ENCODE results near the gene KIF22. TPM values are rescaled to one million over a fixed set of nuclear protein-coding genes. Genes with fewer than 3 reads are reported as not detected.

Gene KIF22
- total and polyA plus RNA-seq, 2 donors (not counting 1 experiment from before 2014, with no cell fraction given): 12.3 to 17.7 TPM

GRCh38 chr16:29809850-29810698 lies 19.5 kb downstream of the KIF22 start:
- peaks cover 12% of the 10 kb centered on the region for H3K36me3 ChIP-seq (ENCODE audit: control insufficient read depth, insufficient read depth, low read length)
- H3K4me3 ChIP-seq (replicated peaks in 1 of 4; ENCODE audit: control extremely low read depth in 1 of 4, insufficient read depth in 1 of 4, low read depth in 3 of 4, low read length in 4 of 4): peak overlapping the region in 1 of 4 experiments; percentile 27
- no peaks in the 10 kb centered on the region for H4K20me1 ChIP-seq (ENCODE audit: control insufficient read depth, extremely low read depth, insufficient read depth, low read length)
- no peaks in the 10 kb centered on the region for H3K27me3 ChIP-seq (ENCODE audit: control insufficient read depth, insufficient read depth, low read length)
- no peak overlapping the region for H3K9ac ChIP-seq (ENCODE audit: insufficient read depth, low read length)
- peaks cover 37% of the 10 kb centered on the region for H3K4me1 ChIP-seq (ENCODE audit: control insufficient read depth, extremely low read depth, insufficient read depth, low read length)
- TF ChIP-seq EZH2 (IDR thresholded peaks at IDR 0.05; ENCODE audit: low read length, missing control alignments): no peak
- no peak for TF ChIP-seq CTCF (conservative IDR thresholded peaks at IDR 0.05 in 1 of 2, IDR thresholded peaks at IDR 0.05 in 1 of 2; ENCODE audit: low read depth in 1 of 2, low read length in 2 of 2)
- H3K9me3 ChIP-seq (ENCODE audit: control insufficient read depth, insufficient read depth, low read depth, low read length): no peaks in the 10 kb centered on the region
- no peak overlapping the region for H2AFZ ChIP-seq (ENCODE audit: low read length)
- H3K79me2 ChIP-seq (ENCODE audit: control insufficient read depth, insufficient read depth, low read length): peaks cover 33% of the 10 kb centered on the region
- peak overlapping the region; percentile 75 for H3K4me2 ChIP-seq (ENCODE audit: extremely low read depth, insufficient read depth, low read length)
- H3K27ac ChIP-seq (ENCODE audit: insufficient read depth, low read length): peak overlapping the region; percentile 78
- no peak for DNase-seq (ENCODE audit: low read depth in 2 of 2)

- Histone ChIP-seq H3K9me3 (ENCODE audit: control insufficient read depth, insufficient read depth, low read depth, low read length) (no peaks in the 10 kb centered on the region), H3K4me2 (ENCODE audit: extremely low read depth, insufficient read depth, low read length) (peak overlapping the region; percentile 75), H3K4me3 (replicated peaks in 1 of 4; ENCODE audit: control extremely low read depth in 1 of 4, insufficient read depth in 1 of 4, low read depth in 3 of 4, low read length in 4 of 4) (peak overlapping the region in 1 of 4 experiments; percentile 77), H4K20me1 (ENCODE audit: control insufficient read depth, extremely low read depth, insufficient read depth, low read length) (no peaks in the 10 kb centered on the region), H3K36me3 (ENCODE audit: control insufficient read depth, insufficient read depth, low read length) (peaks cover 12% of the 10 kb centered on the region), H3K4me1 (ENCODE audit: control insufficient read depth, extremely low read depth, insufficient read depth, low read length) (peaks cover 42% of the 10 kb centered on the region), H3K27ac (ENCODE audit: insufficient read depth, low read length) (peak overlapping the region; percentile 78), H3K9ac (ENCODE audit: insufficient read depth, low read length) (peak overlapping the region; percentile 7), H3K27me3 (ENCODE audit: control insufficient read depth, insufficient read depth, low read length) (no peaks in the 10 kb centered on the region), H2AFZ (ENCODE audit: low read length) (no peak overlapping the region), H3K79me2 (ENCODE audit: control insufficient read depth, insufficient read depth, low read length) (peaks cover 33% of the 10 kb centered on the region)
- TF ChIP-seq CTCF (conservative IDR thresholded peaks at IDR 0.05 in 1 of 2, IDR thresholded peaks at IDR 0.05 in 1 of 2; ENCODE audit: low read depth in 1 of 2, low read length in 2 of 2) (no peak), EZH2 (IDR thresholded peaks at IDR 0.05; ENCODE audit: low read length, missing control alignments) (no peak)
- DNase-seq (ENCODE audit: low read depth in 2 of 2): no peak
Observed at GRCh38 chr16:29810699-29811169, 20.2 kb downstream of the KIF22 start.

GRCh38 chr16:29811170-29811895 lies 20.8 kb downstream of the KIF22 start:
- no peak overlapping the region for H2AFZ ChIP-seq (ENCODE audit: low read length)

More at GRCh38 chr16:29811170-29811895, 20.8 kb downstream of the KIF22 start:
- Histone ChIP-seq H3K27ac (ENCODE audit: insufficient read depth, low read length) (peak overlapping the region; percentile 78), H3K9ac (ENCODE audit: insufficient read depth, low read length) (peak overlapping the region; percentile 53), H4K20me1 (ENCODE audit: control insufficient read depth, extremely low read depth, insufficient read depth, low read length) (no peaks in the 10 kb centered on the region), H3K4me3 (replicated peaks in 1 of 4; ENCODE audit: control extremely low read depth in 1 of 4, insufficient read depth in 1 of 4, low read depth in 3 of 4, low read length in 4 of 4) (peak overlapping the region; percentile 38 to 77 (median 61)), H3K4me2 (ENCODE audit: extremely low read depth, insufficient read depth, low read length) (peak overlapping the region; percentile 97), H3K36me3 (ENCODE audit: control insufficient read depth, insufficient read depth, low read length) (peaks cover 12% of the 10 kb centered on the region), H3K9me3 (ENCODE audit: control insufficient read depth, insufficient read depth, low read depth, low read length) (no peaks in the 10 kb centered on the region), H3K4me1 (ENCODE audit: control insufficient read depth, extremely low read depth, insufficient read depth, low read length) (peaks cover 42% of the 10 kb centered on the region), H3K27me3 (ENCODE audit: control insufficient read depth, insufficient read depth, low read length) (no peaks in the 10 kb centered on the region), H3K79me2 (ENCODE audit: control insufficient read depth, insufficient read depth, low read length) (peaks cover 33% of the 10 kb centered on the region)
- DNase-seq (ENCODE audit: low read depth in 2 of 2): peak; percentile 98
- TF ChIP-seq EZH2 (IDR thresholded peaks at IDR 0.05; ENCODE audit: low read length, missing control alignments) (no peak), CTCF (conservative IDR thresholded peaks at IDR 0.05 in 1 of 2, IDR thresholded peaks at IDR 0.05 in 1 of 2; ENCODE audit: low read depth in 1 of 2, low read length in 2 of 2) (no peak)

All from fibroblast of lung (primary cell).